Stimulated activated CD4-positive, alpha-beta T cell treated with anti-CD3 and anti-CD28 coated beads, Interleukin-4, amount 100 ng/mL, for 48 hours (primary cell): ENCODE measurements around the gene TBC1D3B.
"Not testable (repeated sequence)": the region's sequence is repeated elsewhere in the genome, so short reads cannot be mapped to it uniquely, and the experiment has no call there.

Experiments
- DNase-seq, 2 donors: peaks; one replicate each; pipeline ENCODE4 v3.0.0-alpha.2; 2020; ENCODE audit warnings: low read depth in 2 of 2

Gene TBC1D3B

DNA sequence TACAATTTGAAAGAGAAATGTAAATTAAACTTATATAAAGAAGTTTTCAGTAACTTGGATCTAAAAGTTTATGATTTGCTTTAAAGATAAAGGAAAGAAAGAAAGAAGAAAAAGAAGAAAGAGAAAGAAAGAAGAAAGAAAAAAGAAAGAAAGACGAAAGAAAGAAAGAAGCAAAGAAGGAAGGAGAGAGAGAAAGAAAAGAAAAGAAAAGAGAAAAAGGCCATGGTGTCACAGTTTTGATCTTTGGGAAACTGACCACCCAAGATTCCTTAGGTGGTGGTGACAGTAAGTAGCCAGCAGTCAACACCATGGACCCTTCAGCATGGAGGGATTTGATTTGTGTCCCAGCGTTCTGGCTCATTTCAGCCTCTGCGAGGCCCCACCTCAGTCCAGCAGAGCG is 24.7 kb upstream of the TBC1D3B start:
- not testable (repeated sequence) for DNase-seq

GRCh38 chr17:36198831-36199465 is 22.5 kb upstream of the TBC1D3B start:
- DNase-seq, result peak in 1 of 2 donors; percentile 26

GRCh38 chr17:36197387-36197703 is 20.9 kb upstream of the TBC1D3B start:
- DNase-seq, result no peak

DNA sequence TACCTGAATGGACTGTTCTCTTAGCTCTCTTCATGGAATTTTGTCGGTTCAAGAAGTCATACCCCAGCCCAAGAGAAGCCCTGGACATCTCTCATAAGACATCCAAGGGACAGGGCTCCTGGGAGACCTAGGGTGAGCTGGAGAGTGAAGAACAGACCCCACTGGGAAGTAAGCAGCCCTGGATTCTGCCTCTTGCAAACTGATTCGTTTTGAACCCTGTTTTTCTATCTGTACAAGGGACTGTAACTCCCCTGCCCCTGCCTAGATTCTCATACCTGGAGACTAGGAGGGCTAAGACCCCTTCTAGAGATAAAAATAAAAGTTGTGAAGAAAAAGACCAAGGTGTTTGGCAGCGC is 19.7 kb upstream of the TBC1D3B start:
- no peak for DNase-seq

- no peak for DNase-seq
Measured at GRCh38 chr17:36195434-36196130, 19.1 kb upstream of the TBC1D3B start.

- DNase-seq, result not testable (repeated sequence)
Measured at GRCh38 chr17:36194832-36195433, 18.5 kb upstream of the TBC1D3B start.

GRCh38 chr17:36194147-36194831 is 17.9 kb upstream of the TBC1D3B start:
- DNase-seq, result not testable (repeated sequence)

DNA sequence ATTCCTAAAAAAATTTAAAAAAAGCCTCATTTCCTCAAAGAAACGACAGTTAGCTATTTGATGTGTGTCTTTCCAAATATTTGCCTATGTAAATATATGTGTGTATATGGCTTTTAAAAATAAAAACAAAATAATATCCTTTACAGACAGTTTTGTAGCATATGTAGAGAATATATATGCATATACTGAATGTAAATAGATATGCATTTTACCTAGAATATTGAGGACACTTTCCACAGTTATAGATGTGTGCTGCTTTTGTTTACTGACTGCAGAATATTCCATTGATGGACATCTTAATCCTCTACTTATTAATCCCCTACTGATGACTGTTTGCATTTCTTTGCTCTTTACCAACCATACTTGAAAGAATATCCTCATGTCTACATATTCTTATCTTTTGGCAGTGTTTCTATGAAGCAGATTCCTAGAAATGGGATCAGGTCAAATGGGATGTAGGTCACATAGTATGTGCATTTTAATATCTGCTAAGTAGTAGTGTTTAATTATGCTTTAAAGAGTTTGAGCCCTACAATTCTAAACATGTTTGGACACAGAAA is 16.9 kb upstream of the TBC1D3B start:
- no peak for DNase-seq

DNA sequence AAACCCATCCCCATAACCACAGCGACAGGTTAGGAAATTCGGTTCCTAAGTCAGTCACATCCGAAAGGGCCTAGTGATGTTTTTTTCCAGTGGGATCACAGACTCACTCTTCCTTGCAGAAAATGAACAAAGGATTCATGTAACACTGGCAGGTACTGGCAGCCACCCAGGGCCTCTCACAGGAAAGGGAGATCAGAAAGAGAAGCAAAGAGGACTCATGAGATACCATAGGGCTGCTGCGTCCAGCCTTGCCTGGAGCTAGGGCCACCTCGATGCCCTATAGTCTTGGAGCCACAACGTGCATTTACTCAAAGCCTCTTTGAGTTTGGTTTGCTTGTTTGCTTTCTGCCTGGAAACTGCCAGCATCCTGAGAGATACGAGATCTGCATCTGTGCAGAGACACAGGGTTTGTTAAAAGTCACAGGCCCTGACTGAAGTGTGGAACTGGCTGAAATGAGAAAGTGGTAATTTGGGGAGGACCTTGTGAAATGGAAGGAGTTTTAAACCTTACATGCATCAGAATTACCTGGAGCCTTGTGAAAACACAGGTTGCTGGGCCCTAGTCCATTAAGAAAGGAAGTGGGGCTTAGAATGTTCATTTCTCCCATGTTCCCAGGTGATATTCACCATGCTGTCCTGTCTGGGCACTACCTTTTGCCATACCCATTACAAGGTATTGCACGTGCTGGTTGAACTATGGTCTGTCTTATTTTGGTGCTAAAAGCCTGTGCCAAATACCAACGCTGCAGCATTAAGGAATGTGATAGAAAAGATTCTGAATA is 14.3 kb upstream of the TBC1D3B start:
- not testable (repeated sequence) for DNase-seq

DNA sequence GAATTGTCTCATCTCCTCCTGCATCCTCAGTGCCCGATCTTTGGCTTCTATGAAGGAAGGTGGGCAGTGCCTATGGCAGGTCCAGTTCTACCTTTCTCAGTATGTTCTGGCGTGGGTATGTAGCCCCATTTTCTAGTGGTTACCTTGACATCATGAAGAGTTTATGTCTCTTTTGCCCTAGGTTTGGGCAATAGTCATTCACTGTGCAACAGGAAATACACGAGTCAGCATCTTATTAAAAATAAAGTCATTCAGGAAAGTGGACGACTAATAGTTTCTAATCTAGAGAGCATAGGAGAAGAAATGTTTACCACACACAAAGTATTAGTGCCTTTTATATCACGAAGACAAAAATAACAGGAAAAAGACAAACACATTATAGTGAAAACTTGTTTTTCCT is 13.6 kb upstream of the TBC1D3B start:
- DNase-seq, result not testable (repeated sequence)

GRCh38 chr17:36188891-36189306 is 12.5 kb upstream of the TBC1D3B start:
- no peak for DNase-seq

DNA sequence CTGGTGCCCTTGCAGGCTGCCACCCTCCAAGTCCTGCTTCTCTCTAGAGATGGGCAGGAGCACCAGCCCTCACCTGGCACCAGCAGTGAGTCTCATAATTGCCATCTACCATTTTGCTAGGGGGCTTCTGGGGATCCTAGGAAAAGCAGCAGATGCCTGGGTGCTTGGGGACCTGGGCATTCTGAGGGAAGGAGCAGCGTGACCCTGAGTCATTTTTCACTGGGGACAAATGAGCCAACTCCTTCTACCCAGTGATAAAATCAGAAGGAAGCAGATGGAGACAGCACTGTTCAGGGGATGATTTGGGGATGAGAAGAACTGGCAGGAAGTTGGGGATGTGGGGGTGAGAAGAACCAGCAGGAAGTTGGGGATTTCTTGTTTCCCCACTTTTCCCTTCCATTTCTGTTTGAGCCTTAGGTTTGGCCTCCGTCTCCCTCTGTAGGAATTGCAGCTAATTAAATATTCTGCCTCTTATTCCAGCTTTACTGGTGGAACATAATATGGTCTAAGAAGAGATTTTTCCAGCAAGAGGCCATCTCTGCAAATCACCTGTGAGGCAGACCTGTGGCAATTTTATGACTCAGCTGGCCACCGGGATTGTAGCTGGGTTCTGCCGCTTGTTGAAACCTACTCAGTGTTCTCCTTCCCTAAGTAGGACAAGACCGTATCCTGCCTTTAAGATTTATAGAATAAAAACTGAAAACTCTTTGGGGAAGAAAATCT is 11.7 kb upstream of the TBC1D3B start:
- DNase-seq, result not testable (repeated sequence)

- not testable (repeated sequence) for DNase-seq
Measured at GRCh38 chr17:36186810-36187763, 10.7 kb upstream of the TBC1D3B start.

- DNase-seq, result no peak
Measured at GRCh38 chr17:36185416-36185815, 9.0 kb upstream of the TBC1D3B start.

GRCh38 chr17:36184023-36184765 is 7.8 kb upstream of the TBC1D3B start:
- no peak for DNase-seq

DNA sequence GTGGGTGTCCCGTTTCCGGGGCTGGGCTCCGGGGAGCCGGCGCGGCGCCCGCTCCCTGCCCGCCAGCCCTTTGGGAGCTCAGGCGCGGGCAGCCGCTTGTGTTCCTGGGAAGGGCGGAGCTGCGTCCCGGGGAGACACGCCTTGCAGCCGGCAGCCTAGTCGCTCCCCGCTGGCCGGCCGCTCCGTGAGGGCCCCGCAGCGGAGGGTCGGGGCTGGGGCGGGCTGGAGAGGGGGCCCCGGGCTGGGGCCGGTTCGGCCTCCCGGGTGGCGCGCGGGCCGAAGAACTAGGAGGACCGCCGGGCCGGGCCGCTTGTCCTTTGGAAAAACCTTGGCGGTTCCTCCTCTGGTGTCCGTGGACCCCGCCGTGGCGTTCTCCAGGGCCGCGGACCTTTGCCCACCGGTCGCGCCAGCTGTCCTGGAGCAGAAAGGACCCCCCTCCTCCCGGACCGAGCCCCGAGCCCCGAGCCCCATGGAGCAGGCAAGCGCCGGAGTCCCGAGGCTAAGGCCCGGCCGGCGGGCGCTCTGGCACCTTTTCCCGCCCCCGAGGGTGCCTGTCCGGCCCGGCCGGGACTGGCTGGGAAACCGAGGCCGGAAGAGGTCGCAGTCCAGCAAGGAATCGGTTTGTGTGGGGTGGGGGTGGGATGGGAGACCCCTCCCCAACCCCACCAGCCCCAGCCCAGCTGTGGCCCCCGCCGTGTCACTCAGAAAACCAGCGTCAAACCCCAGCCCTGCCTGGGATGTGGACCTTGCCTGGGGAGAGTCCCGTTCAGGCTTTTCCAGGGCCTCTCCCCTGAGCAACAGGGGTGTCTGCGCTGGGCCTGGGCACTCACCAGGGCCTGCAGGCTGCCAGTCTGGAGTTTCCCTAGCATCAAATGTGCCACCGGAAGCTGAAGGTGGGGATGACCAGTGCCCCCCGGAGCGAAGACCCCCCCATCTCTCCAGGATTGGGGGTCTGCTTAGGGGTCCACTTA is 6.8 kb upstream of the TBC1D3B start:
- DNase-seq, result no peak

- no peak for DNase-seq
Measured at GRCh38 chr17:36182176-36183000, 6.0 kb upstream of the TBC1D3B start.
